Stimulated activated naive CD8-positive, alpha-beta T cell treated with anti-CD3 and anti-CD28 coated beads, Interleukin-15, Interleukin-2, amounts not matched to agents 100 U/mL and 50 U/mL, for 24 hours (primary cell): Measurements from ENCODE around the gene RAF1.
"Not testable (repeated sequence)": the region's sequence is repeated elsewhere in the genome, so short reads cannot be mapped to it uniquely, and the experiment has no call there.

Source experiments
- ATAC-seq: fragments of 150-1000 bp; cut with Tn5 transposase; one replicate; pipeline ENCODE4 v1.10.0; 2021
- DNase-seq: peaks from one replicate; pipeline ENCODE4 v3.0.0; 2021

The RAF1 gene

GRCh38 chr3:12663936-12664908, at the start of gene RAF1:
Gene RAF1 (minus strand): TSS chr3:12664117. CDS start chr3:12618721, 45,396 bp downstream.
- ATAC-seq (peak; percentile 97), DNase-seq (peak; percentile 97)

GRCh38 chr3:12710062-12710461, 46.1 kb upstream of the RAF1 start:
- no peak for DNase-seq

DNA sequence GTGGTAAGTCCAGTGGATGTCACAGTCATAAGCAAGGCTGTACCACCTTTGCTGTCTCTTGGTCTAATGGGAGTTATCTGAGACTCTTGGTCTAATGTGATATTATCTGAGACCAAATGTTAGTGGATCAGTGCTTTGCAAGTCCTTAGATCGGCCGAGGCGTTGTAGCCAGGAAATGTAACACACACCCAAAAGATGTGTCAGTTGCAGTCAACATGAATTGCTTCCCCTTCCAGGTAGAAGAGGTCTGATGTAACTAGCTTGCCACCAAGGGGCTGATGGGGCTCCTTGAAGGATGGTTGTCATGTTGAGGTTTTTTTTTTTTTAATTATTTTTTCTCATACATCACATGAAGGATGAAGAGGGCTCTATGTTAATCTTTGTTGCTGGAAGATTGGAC, 45.4 kb upstream of the RAF1 start:
- no peak for ATAC-seq
- DNase-seq: no peak

More at GRCh38 chr3:12710062-12710461, 46.1 kb upstream of the RAF1 start:
- no peak for ATAC-seq

- DNase-seq: no peak
- no peak for ATAC-seq
Measured at GRCh38 chr3:12708584-12709192, 44.8 kb upstream of the RAF1 start.

DNA sequence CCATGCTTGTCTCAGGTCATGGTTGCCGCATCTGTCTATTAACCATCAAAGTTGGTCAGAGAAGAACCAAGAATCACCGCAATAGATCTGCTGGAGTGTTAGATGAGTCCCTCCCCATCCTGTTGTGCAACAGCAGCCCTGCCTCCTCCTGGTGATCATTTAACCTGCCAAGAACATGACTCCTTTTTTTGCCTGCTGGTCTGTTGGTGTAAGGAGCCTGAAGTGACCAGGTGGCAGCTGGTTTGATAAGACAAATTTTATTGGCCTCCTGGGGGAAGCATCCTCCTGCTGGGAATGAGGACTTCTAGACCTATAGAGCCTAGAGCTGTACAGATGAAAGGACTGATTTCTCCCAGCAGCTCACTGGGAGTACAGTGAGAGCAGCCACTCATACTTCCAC, 43.5 kb upstream of the RAF1 start:
- ATAC-seq: no peak
- DNase-seq: no peak

- peak; percentile 96 for ATAC-seq
- DNase-seq: peak; percentile 58
Measured at GRCh38 chr3:12706504-12707253, 42.8 kb upstream of the RAF1 start.

DNA sequence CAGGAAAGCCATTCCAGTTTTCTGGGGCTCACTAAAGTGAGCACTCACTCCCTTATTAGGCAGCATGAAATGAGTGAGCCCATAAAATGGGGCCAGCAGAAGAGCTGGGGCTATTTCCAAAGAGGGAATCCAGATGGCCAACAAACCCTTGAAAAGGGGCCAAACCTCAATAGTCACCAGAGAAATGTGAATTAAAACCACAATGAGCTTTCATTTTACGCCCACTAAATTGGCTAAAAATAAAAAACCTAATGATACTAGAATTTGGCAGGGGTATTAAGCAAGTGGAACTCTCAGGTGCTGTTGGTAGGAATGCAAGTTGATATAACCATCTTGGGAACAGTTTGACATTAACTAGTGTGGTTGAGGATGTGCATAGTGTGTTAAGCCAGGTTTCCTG, 42.1 kb upstream of the RAF1 start:
- ATAC-seq: no peak
- no peak for DNase-seq

DNA sequence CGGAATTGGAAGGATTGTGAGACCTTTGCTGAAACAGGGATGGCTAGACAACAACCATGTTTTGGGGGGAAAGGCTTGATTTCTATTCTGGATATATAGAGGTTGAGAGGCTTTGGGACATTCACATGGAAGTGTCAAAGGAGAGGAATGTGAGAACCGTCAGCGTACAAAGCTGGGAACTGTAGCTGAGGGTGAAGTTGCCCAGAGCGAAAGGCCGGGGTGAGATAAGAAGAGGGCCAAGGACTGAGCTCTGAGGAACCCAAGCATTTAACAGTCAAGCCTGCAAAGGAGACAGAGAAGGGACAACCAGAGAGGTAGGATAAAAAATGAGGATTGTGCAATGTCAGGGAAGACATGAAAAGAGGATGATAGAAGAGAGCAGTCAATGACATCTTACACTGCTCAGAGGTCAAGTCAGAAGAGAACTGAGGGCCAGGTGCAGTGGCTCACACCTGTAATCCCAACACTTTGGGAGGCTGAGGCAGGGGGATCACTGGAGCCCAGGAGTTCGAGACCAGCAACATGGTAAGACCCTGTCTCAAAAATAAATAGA, 41.5 kb upstream of the RAF1 start:
- DNase-seq: no peak
- no peak for ATAC-seq

GRCh38 chr3:12702501-12702900, 38.6 kb upstream of the RAF1 start:
- ATAC-seq (no peak), DNase-seq (no peak)

DNA sequence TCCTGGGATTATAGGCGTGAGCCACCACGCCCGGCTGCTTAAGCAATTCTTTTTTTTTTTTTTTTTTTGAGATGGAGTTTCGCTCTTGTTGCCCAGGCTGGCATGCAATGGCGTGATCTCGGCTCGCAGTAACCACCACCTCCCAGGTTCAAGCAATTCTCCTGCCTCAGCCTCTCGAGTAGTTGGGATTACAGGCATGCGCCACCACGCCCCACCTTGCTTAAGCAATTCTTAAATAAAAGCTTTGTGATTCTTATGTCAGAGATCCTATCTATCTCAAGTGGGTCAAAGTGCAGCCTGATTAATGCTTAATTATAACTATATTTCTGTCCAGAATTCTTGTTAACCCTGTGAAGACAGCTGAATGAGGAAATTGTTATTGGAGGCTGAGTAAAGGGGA, 37.7 kb upstream of the RAF1 start:
- DNase-seq, ATAC-seq: not testable (repeated sequence)

- DNase-seq: no peak
- ATAC-seq: no peak
Measured at GRCh38 chr3:12700800-12701199, 36.9 kb upstream of the RAF1 start.

DNA sequence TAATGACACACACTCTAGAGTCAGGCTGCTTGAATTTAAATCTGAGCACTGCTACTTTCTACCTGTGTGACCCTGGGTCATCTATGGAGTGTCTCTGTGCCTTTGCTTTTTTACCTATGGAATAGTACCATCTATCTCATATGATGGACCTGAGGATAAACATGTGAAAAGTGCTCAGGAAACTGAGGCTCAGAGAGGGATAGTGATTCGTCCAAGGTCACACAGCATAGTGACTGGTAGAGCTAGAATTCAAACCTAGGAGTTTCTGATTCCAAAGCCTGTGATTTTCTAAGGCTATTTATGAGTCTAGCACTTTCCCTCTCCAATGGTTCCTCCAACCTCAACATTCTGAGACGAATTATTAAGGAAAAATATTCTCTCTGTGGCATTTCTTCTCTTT, 32.0 kb upstream of the RAF1 start:
- no peak for ATAC-seq

DNA sequence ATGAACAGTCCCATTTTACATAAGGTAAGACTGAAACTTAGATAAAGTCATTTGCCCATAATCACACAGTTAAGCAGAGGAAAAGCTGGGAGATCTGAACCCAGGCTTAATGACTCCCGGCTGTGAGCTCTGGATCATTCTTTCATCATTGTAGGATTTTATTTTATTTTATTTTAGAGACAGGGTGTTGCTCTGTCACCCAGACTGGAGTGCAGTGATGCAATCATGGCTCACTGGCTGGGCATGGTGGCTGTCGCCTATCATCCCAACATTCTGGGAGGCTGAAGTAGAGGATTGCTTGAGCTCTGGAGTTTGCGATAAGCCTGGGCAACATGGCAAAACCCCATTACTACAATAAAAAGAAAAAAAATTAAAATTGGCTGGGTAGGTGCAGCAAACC, 31.2 kb upstream of the RAF1 start:
- ATAC-seq: no peak

More for the DNA sequence above, 32.0 kb upstream of the RAF1 start:
- no peak for DNase-seq

DNA sequence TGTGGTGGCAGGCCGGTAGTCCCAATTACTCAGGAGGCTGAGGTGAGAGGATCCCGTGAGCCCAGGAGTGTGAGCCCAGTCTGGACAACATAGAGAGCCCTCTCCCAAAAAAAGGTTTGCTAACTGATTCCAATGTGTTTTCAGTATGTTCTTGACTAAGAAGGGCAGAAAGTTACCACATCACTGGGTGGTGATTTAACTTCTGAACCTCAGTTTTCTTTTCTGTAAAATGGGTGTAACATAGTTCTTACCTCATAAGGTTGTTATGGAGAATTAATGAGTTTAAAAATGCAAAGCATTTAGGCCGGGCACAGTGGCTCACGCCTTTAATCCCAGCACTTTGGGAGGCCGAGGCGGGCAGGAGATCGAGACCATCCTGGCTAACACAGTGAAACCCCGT, 28.5 kb upstream of the RAF1 start:
- no peak for ATAC-seq

More for the DNA sequence above, 31.2 kb upstream of the RAF1 start:
- DNase-seq: no peak

GRCh38 chr3:12689997-12690711, 26.2 kb upstream of the RAF1 start:
- ATAC-seq: no peak

More for the DNA sequence above, 28.5 kb upstream of the RAF1 start:
- no peak for DNase-seq

GRCh38 chr3:12687948-12688347, 24.0 kb upstream of the RAF1 start:
- DNase-seq (no peak), ATAC-seq (no peak)

More at GRCh38 chr3:12689997-12690711, 26.2 kb upstream of the RAF1 start:
- DNase-seq: no peak

GRCh38 chr3:12686096-12686495, 22.2 kb upstream of the RAF1 start:
- no peak for ATAC-seq
- no peak for DNase-seq

GRCh38 chr3:12681943-12682390, 18.1 kb upstream of the RAF1 start:
- DNase-seq (no peak), ATAC-seq (no peak)

- ATAC-seq: no peak
Measured at GRCh38 chr3:12681089-12681942, 17.4 kb upstream of the RAF1 start.

DNA sequence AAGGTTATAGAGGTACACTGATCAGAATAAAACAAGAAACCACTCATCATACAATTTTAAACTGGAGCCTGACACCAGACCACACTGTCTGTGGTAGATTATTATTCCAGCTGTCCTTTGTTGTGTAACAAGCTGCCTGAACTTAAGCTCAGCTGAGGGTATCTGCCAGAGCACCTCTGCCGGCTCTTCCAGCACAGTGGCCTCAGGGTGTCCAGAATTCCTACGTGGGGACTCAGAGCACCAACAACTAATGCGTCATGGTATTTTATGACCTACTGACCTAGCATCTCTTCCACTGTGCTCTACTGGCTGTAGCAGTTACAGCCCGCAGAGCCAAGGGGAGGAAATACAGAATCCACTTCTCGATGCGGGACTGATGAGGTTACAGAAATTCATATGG, 15.6 kb upstream of the RAF1 start:
- ATAC-seq (no peak), DNase-seq (no peak)

More at GRCh38 chr3:12681089-12681942, 17.4 kb upstream of the RAF1 start:
- DNase-seq: no peak
